Measurements from ENCODE around the gene NCKAP5L. TPM values are rescaled to one million over a fixed set of nuclear protein-coding genes. Genes with fewer than 3 reads are reported as not detected.
A peak's percentile ranks its signal among the peaks of the same experiment; 100 is the strongest.

The NCKAP5L gene
- total RNA-seq, 1 donor from 2014 or later: 64.3 TPM

DNA sequence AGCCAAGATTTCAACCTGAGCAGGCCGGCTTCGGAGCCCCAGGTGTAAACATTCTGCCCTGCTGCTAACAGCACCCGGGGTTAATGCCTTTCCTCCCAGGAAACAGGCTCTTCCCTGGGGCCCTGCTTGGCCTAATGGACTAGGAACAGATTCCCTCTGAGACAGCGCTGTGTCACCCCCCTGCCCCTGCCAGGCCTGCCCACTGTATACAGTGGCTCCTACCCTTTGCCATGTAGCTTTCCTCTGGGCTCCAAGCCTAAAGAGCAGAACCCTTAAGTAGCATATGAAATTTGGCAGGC lies 43.0 kb upstream of the NCKAP5L start:
- no peaks in the 10 kb centered on the region for H3K36me3 Mint-ChIP-seq (ENCODE audit: unreplicated experiment)
- TF ChIP-seq CTCF (IDR thresholded peaks at IDR 0.05; ENCODE audit: partially characterized antibody, unreplicated experiment): no peak
- H3K9me3 Mint-ChIP-seq (ENCODE audit: unreplicated experiment): peaks cover 3% of the 10 kb centered on the region
- H3K27me3 Mint-ChIP-seq (ENCODE audit: unreplicated experiment): peaks cover 10% of the 10 kb centered on the region
- H3K4me1 Mint-ChIP-seq (ENCODE audit: low read depth, unreplicated experiment): peaks cover 25% of the 10 kb centered on the region
- H3K4me3 Mint-ChIP-seq (ENCODE audit: unreplicated experiment): no peak overlapping the region
- no peak for DNase-seq
- no peak overlapping the region for H3K27ac Mint-ChIP-seq (ENCODE audit: unreplicated experiment)

GRCh38 chr12:49870501-49871262 lies 42.5 kb upstream of the NCKAP5L start:
- H3K27me3 Mint-ChIP-seq (ENCODE audit: unreplicated experiment): peaks cover 10% of the 10 kb centered on the region
- no peak overlapping the region for H3K27ac Mint-ChIP-seq (ENCODE audit: unreplicated experiment)
- no peak for TF ChIP-seq CTCF (IDR thresholded peaks at IDR 0.05; ENCODE audit: partially characterized antibody, unreplicated experiment)
- H3K9me3 Mint-ChIP-seq (ENCODE audit: unreplicated experiment): peaks cover 3% of the 10 kb centered on the region
- H3K4me3 Mint-ChIP-seq (ENCODE audit: unreplicated experiment): peak overlapping the region; percentile 46
- no peaks in the 10 kb centered on the region for H3K36me3 Mint-ChIP-seq (ENCODE audit: unreplicated experiment)
- no peak for DNase-seq
- H3K4me1 Mint-ChIP-seq (ENCODE audit: low read depth, unreplicated experiment): peaks cover 25% of the 10 kb centered on the region

GRCh38 chr12:49869816-49870500 lies 41.7 kb upstream of the NCKAP5L start:
- H3K27me3 Mint-ChIP-seq (ENCODE audit: unreplicated experiment): peaks cover 10% of the 10 kb centered on the region
- peak overlapping the region; percentile 62 for H3K27ac Mint-ChIP-seq (ENCODE audit: unreplicated experiment)
- no peak for DNase-seq
- H3K4me3 Mint-ChIP-seq (ENCODE audit: unreplicated experiment): peak overlapping the region; percentile 46
- H3K9me3 Mint-ChIP-seq (ENCODE audit: unreplicated experiment): peaks cover 3% of the 10 kb centered on the region
- no peaks in the 10 kb centered on the region for H3K36me3 Mint-ChIP-seq (ENCODE audit: unreplicated experiment)
- H3K4me1 Mint-ChIP-seq (ENCODE audit: low read depth, unreplicated experiment): peaks cover 26% of the 10 kb centered on the region
- no peak for TF ChIP-seq CTCF (IDR thresholded peaks at IDR 0.05; ENCODE audit: partially characterized antibody, unreplicated experiment)

GRCh38 chr12:49868952-49869815 lies 41.0 kb upstream of the NCKAP5L start:
- peak; percentile 85 for DNase-seq
- TF ChIP-seq CTCF (IDR thresholded peaks at IDR 0.05; ENCODE audit: partially characterized antibody, unreplicated experiment): no peak
- Mint-ChIP-seq H3K27ac (ENCODE audit: unreplicated experiment) (peak overlapping the region; percentile 70), H3K4me3 (ENCODE audit: unreplicated experiment) (peak overlapping the region; percentile 52), H3K4me1 (ENCODE audit: low read depth, unreplicated experiment) (peaks cover 33% of the 10 kb centered on the region), H3K9me3 (ENCODE audit: unreplicated experiment) (peaks cover 3% of the 10 kb centered on the region), H3K36me3 (ENCODE audit: unreplicated experiment) (no peaks in the 10 kb centered on the region), H3K27me3 (ENCODE audit: unreplicated experiment) (peaks cover 10% of the 10 kb centered on the region)

Measured in glutamatergic neuron (in vitro differentiated cells).